Left renal pelvis (tissue), 4 donors: ENCODE measurements around the gene NCOR2. TPM values are rescaled to one million over a fixed set of nuclear protein-coding genes. Genes with fewer than 3 reads are reported as not detected.
"Not testable (repeated sequence)": the region's sequence is repeated elsewhere in the genome, so short reads cannot be mapped to it uniquely, and the experiment has no call there.

Experiments
- DNase-seq, 4 donors: peaks; one replicate each; pipeline ENCODE4 v3.0.0-alpha.2; 2013; ENCODE audit warnings: low read depth in 4 of 4, low spot score in 3 of 4
- polyA plus RNA-seq, 4 donors: library from polyadenylated mRNA; unstranded; fragments of 120-200 nt; gene quantifications; one replicate each; pipeline ENCODE4 v1.2.1, GENCODE V29; 2013; ENCODE audit not compliant: insufficient read length in 4 of 4

Gene NCOR2
- polyA plus RNA-seq, 4 donors, result 57.2 to 102 (median 86.9) TPM

- DNase-seq, result no peak
These were observed 35.7 kb upstream of the NCOR2 start for GRCh38 chr12:124603100-124603541.

GRCh38 chr12:124601706-124602105 lies 34.3 kb upstream of the NCOR2 start:
- DNase-seq, result no peak

DNA sequence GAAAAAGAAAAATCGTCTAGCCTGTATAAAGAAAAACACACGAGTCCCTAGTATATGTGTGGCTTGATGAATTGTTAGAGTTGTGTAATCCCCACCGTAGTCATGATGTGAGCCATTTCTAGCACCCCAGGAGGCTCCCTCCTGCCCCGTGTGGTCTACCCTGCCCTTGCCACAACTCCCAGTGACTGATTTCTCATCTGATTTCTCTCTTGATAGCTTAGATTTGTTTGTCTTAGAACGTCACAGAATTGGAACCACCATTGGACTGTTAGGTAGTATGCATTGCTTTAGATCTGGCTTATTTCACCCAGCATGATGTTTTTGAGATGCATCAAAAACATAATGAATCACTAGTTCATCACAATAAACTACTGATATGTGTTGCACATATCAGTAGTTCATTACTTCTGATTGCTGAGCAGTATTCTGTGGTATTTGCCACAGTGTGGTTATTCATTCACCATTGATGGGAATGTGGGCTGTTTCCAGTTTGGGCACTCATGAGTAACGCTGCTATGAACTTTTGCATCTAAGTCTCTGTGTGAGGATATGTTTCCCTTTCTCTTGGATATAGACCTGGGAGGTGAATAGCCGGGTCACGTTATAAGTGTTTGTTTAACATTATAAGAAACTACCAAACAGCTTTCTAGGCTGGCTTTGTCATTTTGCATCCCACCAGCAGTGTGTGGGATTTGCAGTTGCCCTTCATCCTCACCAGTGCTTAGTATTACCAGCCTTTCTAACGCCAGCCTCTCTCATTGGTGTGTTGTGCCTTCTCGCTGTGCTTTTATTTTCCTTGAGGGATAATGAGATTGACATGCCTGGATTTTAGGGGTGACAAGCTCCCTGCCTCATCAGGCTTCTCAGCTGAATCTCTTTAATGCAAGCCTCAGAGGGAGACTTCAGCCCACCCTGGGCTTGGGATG lies 31.9 kb upstream of the NCOR2 start:
- no peak for DNase-seq

GRCh38 chr12:124597041-124597440 lies 29.6 kb upstream of the NCOR2 start:
- no peak for DNase-seq

DNA sequence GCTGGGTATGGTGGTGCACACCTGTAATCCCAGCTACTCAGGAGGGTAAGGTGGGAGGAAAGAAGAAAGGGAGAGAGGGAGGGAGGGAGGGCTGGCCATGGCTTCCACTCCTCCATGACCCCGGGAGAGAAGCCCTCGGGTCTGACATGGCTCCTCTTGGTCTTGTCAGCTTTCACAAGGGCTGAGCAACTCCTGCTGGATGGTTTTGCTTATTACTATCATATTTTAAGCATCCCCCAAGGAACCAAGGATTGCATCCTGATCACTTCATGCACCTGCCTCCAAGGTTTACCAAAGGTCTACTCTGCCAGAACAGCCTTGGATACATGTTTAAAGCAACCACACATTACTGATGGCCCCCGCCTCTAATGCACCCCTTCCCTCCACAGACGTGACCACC lies 28.0 kb upstream of the NCOR2 start:
- DNase-seq, result no peak

- no peak for DNase-seq
These were observed 27.4 kb upstream of the NCOR2 start for GRCh38 chr12:124594851-124595250.

DNA sequence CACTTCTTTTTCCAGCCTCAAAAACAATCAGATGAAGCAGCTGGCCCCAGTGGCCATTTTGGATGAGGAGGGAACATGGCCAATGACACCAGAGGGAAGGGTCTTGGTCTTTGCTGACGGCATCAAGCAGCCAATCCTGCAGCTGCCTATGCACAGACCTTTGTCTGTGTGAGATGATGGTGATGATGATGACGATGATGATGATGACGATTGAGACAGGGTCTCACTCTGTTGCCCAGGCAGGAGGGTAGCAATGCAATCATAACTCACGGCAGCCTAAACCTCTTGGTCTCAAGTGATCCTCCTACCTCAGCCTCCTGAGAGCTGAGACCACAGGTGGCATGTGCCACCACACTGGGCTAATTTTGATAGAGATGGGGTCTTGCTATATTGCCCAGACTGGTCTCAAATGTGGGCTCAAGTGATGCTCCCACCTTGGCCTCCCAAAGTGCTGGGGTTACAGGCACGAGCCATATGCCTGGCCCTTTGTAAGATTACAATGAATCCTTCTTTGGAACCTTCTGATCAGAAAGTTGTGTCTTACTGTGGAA lies 26.5 kb upstream of the NCOR2 start:
- no peak for DNase-seq

DNA sequence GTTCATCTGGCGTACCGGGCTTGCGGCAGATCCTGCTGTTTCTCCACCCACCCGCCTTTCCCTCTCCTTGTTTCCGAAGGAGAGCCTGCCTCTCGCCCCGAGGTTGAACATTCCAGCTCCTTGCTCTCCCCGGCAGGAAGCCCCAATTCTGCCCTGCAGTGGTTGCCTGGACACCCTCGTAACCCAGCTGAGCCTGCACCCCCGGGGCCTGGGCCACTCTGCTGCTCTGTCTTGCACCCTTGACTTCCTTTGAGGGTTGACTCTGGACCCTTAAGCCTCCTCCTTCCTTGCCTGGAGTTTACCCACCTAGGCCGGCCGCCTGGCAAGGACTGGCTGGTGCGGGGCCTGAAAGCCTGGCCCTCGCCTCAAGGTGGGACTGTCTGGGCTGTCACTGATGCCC lies 25.8 kb upstream of the NCOR2 start:
- DNase-seq, result no peak

- DNase-seq, result no peak
These were observed 25.2 kb upstream of the NCOR2 start for GRCh38 chr12:124592481-124593160.

- DNase-seq, result no peak
These were observed 24.6 kb upstream of the NCOR2 start for GRCh38 chr12:124592050-124592449.

DNA sequence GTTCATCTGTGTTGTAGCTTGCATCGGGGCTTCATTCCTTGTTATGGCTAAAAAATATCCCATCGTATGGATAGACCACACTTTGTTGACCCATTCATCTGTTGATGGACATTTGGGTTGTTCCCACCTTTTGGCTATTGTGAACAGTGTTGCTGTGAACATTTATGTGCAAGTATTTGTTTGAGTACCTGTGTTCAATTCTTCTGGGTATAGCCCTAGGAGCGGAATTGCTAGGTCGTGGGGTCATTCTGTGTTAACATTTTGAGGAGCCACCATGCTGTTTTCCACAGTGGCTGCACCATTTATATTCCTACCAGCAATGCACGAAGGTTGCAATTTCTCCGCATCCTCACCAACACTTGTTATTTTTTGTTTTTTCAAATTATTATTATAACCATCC lies 23.0 kb upstream of the NCOR2 start:
- no peak for DNase-seq

DNA sequence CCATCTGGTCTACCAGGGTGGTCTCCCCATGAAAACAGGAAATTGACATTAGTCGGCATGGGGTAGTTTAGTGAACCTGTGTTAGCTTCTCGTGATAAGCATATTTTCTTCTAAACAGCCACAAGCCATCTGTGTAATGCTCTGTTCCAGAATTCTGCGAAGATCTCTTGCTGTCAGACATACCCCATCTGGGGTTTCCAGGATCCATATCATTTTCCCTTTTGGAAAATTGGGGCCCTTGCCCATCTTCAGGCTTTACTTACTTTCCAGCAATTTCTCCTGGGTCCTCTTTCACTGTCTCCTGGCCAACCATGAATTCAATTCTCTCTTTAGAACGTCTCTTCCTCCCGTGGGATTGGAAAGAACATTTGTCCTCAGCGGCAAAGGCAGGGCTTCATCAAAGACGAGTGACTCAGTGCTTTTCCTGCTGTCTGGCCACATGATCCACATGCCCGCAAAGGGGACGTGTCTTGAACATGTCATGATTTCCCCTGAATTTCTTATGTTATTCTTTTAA lies 21.4 kb upstream of the NCOR2 start:
- DNase-seq, result no peak

- no peak for DNase-seq
These were observed 20.7 kb upstream of the NCOR2 start for GRCh38 chr12:124588018-124588634.

GRCh38 chr12:124586756-124587155 lies 19.3 kb upstream of the NCOR2 start:
- no peak for DNase-seq

DNA sequence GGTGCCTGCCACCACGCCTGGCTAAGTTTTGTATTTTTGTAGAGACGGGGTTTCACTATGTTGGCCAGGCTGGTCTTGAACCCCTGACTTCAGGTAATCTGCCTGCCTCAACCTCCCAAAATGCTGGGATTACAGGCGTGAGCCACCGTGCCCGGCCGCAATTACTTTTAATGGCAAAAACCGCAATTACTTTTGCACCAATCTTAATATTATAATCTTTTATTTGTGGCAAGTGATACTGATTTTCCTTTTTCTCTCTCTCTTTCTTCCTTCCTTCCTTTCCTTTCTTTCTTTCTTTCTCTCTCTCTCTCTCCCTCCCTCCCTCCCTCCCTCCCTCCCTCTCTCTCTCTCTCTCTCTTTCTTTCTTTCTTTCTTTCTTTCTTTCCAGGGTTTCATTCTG lies 17.1 kb upstream of the NCOR2 start:
- not testable (repeated sequence) for DNase-seq

DNA sequence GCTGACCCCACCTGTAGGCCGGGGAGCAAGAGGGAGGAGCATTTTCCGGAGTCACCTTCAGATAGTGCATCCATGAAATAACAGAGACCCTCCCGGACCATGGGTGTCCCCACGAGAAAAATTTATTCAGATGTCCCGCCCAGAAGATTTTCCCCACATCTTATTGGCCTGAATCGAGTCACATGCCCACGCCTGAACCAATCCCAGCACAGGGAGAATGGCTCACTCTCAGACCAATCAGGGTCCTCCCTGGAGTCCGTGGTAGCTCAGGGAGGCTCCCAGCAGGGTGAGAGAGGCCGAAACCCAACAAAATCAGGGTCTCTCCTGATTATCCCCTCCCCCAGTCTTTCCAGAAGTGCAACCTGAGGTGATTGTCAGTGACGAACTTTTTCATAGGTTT lies 16.4 kb upstream of the NCOR2 start:
- DNase-seq, result no peak

- no peak for DNase-seq
These were observed 14.7 kb upstream of the NCOR2 start for GRCh38 chr12:124582108-124582424.

DNA sequence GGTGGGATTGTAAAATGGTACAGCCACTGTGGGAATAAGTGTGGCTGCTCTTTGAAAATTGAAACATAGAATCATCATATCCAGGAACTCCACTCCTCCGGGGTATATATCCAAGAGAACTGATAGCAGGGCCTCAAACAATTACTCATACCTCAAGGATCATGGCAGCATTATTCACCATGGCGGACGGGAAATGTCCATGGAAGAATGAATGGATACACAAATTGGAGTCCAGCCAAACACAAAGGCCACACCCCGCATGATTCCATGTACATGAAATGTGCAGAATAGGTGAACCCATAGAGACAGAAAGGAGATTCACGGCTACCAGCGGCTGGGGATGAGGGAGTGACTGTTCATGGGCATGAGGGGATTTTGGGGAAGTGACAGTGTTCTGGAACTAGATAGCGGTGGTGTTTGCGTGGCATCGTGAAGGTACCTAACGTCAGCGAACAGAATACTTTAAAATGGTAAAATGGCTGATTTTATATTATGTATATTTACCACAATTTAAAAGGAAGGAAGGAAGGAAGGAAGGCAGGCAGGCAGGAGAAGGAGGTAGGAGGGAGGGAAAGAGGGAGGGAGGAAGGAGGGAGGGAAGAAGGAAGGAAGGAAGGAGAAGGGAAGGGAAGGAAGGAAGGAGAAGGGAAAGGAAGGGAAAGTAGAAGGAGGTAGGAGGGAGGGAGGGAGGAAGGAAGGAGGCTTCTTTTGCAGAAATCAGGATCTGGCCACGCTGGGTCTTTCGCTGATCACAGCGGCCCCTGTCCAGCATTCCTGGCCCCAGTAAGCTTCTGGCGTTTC lies 14.1 kb upstream of the NCOR2 start:
- DNase-seq, result no peak

- no peak for DNase-seq
These were observed 12.6 kb upstream of the NCOR2 start for GRCh38 chr12:124579921-124580517.

GRCh38 chr12:124578854-124579253 lies 11.4 kb upstream of the NCOR2 start:
- DNase-seq, result no peak
